Measurements from ENCODE around the gene L3MBTL4.

DNA sequence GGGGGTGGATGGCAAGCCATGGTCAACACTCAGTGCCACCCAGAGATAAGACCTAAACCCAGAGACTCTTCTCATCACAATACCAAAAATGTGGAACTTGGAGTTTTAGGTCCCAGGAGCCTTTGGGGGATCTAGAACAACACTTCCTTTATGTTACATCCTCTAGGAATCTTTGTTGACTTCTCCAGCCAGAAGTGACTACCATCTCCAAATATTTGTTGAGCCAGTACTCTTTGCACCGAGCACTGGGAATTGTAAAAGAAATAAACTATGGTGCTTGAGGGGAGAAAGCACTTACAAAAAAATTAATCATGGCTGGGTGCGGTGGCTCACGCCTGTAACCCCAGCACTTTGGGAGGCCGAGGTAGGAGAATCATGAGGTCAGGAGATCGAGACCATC lies 399.3 kb downstream of the L3MBTL4 start:
- TF ChIP-seq TAF1 (conservative IDR thresholded peaks at IDR 0.05) (no peak), CTCF (IDR thresholded peaks at IDR 0.05; ENCODE audit: low read depth, low read length, missing input control) (no peak), YY1 (IDR thresholded peaks at IDR 0.05) (no peak), SP1 (IDR thresholded peaks at IDR 0.05) (no peak), FOXA1 (IDR thresholded peaks at IDR 0.05) (no peak), MAX (IDR thresholded peaks at IDR 0.05) (no peak), RAD21 (IDR thresholded peaks at IDR 0.05) (no peak), EGR1 (IDR thresholded peaks at IDR 0.05; ENCODE audit: low read depth in 2 of 2) (no peak), GABPA (IDR thresholded peaks at IDR 0.05 in 1 of 2, conservative IDR thresholded peaks at IDR 0.05 in 1 of 2) (no peak), ATF3 (IDR thresholded peaks at IDR 0.05) (no peak), JUND (IDR thresholded peaks at IDR 0.05) (no peak)
- TF ChIP-seq, protein P1, sequence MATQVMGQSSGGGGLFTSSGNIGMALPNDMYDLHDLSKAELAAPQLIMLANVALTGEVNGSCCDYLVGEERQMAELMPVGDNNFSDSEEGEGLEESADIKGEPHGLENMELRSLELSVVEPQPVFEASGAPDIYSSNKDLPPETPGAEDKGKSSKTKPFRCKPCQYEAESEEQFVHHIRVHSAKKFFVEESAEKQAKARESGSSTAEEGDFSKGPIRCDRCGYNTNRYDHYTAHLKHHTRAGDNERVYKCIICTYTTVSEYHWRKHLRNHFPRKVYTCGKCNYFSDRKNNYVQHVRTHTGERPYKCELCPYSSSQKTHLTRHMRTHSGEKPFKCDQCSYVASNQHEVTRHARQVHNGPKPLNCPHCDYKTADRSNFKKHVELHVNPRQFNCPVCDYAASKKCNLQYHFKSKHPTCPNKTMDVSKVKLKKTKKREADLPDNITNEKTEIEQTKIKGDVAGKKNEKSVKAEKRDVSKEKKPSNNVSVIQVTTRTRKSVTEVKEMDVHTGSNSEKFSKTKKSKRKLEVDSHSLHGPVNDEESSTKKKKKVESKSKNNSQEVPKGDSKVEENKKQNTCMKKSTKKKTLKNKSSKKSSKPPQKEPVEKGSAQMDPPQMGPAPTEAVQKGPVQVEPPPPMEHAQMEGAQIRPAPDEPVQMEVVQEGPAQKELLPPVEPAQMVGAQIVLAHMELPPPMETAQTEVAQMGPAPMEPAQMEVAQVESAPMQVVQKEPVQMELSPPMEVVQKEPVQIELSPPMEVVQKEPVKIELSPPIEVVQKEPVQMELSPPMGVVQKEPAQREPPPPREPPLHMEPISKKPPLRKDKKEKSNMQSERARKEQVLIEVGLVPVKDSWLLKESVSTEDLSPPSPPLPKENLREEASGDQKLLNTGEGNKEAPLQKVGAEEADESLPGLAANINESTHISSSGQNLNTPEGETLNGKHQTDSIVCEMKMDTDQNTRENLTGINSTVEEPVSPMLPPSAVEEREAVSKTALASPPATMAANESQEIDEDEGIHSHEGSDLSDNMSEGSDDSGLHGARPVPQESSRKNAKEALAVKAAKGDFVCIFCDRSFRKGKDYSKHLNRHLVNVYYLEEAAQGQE (IDR thresholded peaks at IDR 0.05), result no peak

All from liver (tissue), 3 donors.